IPS-18c (cell line): ENCODE measurements around the gene CXXC5.

Experiments used
- H3K4me3 ChIP-seq: 2 replicates; pipeline ENCODE4 v1.7.0; 2013; ENCODE audit warnings: low read depth, mild to moderate bottlenecking, low read length, moderate library complexity; ENCODE audit not compliant: insufficient read depth
- H3K9me3 ChIP-seq: one replicate; pipeline ENCODE4 v1.6.1; 2013; ENCODE audit warnings: mild to moderate bottlenecking, low read length, moderate library complexity; ENCODE audit not compliant: control insufficient read depth, insufficient read depth

CXXC5 gene

DNA sequence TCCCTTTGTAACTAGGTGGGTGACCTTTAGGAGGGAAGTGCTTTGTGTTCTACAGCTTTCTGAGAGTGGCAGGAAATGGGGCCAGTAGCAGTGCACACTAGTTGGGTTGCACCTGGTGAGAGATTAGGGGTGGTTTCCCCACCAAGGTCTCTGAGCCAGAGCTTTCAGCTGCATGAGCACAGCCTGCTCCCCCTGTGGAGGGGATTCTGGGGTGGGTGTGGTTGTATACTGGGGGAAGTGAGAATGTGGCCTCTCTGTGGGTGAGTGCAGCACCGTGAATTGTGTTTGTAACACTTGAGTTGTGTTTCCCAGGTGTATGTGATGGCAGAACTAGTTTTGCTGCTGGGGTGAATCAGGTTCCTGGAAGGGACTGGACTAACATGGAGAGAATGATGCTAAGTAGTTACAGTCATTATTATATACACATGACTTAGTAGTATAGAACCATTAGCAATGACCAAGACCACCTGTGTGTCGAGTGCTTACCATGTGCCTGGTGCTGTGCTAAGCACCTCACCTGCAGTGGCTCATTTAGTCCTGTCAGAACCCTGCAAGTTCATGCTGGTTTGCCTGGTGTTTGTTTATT is 11.8 kb upstream of the CXXC5 start:
- Histone ChIP-seq H3K4me3 (no peak overlapping the region), H3K9me3 (peaks cover 2% of the 10 kb centered on the region)

DNA sequence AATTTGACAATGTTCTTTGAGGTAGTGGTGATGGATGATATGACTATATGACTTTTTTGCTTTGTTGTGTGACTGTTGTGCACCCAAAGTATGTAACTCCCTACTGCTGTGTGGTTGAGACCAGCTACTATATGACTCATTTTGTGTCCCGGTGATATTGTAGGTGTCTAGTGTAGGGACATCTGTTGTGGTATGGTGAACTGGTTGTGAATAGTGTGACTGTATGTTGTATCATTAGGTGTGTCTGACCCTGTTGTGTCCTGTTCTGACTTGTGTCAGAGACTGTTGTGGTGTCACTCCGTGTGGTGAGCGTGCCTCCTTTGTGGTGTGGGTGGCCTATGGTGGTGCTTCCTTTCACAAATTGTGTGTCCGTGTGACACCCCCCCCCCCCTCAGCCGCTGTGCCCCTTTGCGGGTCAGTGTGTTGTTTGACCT is 11.2 kb upstream of the CXXC5 start:
- Histone ChIP-seq H3K4me3 (peak overlapping the region; percentile 25), H3K9me3 (peaks cover 2% of the 10 kb centered on the region)

DNA sequence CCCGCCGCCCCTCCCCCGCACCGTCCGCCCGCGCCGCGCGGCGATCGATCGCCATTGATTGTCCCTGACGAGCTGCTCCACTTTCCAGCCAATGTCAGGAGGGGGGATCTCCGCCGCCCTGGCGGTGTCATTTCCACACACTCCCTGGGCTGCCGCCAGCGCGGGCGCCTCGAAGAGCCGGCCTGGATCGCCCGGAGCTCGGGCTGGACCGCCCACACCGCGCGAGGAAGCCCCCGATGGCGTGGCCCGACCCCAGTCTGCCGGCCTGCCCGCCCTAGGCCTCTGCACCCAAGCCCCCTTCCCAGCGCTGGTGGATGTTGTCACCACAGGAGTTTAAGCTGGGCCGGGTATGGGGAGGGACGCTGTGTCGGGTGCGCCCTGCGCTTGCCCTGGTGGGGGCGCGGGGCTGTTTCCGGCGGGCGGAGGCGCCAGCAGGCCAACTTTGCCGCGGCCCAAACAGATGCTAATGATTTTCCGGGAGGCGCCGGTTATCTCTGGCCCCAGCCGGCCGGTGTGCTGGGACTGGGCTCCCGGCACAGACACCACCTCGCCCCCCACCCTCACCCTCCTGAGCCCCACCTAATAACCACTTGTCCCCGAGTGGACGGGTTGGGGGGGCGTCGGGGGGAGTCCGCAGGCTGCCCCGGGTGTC is 10.6 kb upstream of the CXXC5 start:
- Histone ChIP-seq H3K9me3 (peaks cover 2% of the 10 kb centered on the region), H3K4me3 (peak overlapping the region; percentile 65)

DNA sequence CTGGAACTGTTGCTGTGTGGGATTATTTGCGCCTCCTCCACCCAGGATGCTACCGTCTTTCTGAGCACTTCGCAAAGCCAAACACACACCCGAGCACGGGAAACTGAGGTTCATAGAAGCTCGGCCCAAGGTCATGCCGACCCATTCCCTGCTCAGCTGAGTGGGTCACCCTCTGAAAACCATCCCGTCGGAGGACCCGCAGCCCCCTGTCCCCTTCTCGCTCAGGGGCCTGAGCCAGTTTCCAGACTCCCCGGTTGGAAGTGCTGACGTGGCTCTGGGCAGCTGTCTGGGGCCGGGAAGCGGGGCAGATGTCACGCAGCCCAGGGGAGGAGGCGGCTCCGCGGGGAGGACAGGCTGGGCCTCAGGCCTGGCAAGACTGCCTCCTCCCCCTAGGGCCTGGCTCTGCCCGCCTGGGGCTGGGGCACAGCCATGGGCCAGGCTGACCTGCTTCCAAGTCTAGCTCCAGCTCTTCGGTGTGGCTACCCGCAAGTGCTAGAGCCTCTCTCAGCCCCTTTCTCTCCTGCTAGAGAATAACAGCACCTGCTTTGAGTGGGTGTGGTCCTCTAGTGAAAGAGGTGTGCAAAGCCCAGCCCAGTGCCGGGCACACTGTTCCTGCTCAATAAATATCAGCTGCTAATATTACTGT is 9.9 kb upstream of the CXXC5 start:
- H3K4me3 ChIP-seq: peak overlapping the region; percentile 65
- H3K9me3 ChIP-seq: peaks cover 2% of the 10 kb centered on the region

DNA sequence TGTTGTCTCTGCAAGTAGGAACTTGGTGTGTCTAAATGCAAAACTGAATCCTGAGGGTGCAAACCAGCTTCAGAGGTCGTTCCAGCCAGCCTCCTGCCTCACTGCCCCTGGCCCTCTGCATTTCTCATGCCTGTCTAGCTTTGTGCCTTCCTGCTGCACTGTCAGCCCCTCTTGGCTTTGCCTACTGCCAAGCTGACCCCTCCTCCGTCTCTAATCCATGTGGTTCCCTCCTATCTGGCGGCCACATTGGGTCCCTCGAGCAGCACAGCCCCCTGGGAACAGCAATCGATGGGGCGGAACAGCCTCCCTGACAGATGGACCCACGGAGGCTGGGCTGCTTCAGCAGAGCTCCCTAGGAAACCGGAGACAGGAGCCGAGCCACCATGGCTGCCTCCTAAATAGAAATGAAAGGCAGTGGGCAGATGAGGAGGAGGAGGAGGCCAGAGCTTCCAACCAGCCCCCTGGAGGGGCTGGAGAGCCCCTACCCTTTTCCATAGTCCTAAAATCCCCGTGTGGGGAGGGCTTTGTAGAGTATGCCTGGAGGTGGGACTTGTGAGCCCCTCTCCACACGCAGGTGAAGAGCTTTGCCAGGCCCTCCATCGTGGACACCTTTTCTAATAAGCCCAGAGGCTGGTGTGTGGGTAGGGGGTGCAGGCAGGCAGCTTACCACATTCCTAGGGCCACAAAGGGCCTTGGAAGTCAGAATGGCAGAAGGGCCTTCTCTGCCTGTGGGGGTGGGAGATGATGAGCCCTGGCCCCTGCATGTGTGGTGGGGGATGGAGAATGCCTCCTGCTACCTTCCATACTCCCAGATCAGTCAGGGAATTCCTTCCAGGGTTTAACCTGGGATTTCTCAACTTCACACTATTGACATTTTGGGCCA is 9.2 kb upstream of the CXXC5 start:
- peak overlapping the region; percentile 31; the same call in 1 of the 2 replicates for H3K4me3 ChIP-seq
- H3K9me3 ChIP-seq: peaks cover 2% of the 10 kb centered on the region

DNA sequence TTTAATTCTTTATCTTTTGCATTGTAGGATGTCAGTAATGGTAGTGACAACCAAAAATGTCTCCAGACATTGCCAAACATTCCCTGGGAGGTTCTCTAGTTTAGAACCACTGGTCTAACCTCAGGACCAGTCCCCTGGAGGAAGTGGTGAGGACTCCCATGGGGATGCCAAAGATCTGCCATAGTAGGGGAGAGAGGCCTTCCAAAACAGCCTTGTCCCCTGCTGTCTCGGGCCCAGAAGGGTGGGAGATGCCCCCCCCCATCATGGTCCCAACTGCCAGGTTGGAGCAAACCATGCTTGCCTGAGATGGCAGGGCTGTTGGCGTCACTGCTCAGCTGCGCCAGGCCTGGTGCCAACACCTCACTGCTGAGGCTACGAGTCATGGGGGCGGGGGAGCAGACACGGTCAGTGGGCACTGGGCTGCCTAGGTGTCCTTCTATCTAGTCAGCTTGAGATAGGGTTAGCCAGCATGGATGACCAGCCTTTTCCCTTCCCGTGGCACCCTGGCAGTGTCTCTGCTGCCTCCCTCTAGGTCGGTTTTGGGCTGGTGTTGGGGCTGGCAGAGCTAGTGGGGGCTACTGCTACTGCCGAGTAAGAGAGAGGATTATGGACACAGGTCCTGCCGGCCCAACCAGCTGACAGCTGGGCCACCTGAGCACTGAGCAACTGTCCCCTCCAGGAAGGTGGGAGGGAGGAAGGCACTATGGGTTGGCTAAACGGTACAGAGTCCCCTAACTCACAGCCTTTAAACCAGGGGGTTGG is 8.3 kb upstream of the CXXC5 start:
- Histone ChIP-seq H3K9me3 (peaks cover 2% of the 10 kb centered on the region), H3K4me3 (no peak overlapping the region)

DNA sequence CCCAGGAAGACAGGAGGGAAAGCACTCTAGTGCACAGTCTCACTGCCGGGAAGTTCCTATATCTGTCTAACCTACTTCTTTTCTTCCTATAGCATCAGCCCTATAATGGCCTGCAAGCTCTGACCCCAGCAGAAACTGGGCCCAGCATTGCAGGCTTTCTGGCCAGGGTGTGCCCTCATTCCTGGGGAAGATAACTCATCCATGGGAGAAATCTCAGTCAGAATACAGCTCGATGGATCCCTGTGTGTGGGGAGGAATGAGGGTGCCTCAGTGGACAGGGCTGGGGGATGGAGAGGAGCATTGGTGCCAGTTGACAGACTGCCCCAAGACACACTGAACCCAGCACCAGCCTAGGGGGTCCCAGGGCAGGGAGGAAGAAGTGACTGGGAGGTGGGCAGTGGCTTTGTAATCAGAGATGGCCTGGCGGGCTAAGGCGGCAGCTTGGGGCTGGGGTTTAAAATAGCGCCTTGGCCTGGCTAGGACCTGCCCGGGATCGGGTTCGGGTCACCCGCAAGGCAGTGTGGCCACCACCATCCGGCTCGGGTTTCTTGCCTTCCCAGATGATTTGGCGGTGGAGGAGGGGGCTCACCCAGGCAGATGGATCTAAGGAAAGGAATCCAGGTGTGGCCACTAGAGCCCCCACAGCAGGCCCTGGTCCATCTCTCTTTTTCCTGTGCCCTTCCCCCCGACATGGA is 7.6 kb upstream of the CXXC5 start:
- H3K9me3 ChIP-seq: peaks cover 2% of the 10 kb centered on the region
- no peak overlapping the region for H3K4me3 ChIP-seq

DNA sequence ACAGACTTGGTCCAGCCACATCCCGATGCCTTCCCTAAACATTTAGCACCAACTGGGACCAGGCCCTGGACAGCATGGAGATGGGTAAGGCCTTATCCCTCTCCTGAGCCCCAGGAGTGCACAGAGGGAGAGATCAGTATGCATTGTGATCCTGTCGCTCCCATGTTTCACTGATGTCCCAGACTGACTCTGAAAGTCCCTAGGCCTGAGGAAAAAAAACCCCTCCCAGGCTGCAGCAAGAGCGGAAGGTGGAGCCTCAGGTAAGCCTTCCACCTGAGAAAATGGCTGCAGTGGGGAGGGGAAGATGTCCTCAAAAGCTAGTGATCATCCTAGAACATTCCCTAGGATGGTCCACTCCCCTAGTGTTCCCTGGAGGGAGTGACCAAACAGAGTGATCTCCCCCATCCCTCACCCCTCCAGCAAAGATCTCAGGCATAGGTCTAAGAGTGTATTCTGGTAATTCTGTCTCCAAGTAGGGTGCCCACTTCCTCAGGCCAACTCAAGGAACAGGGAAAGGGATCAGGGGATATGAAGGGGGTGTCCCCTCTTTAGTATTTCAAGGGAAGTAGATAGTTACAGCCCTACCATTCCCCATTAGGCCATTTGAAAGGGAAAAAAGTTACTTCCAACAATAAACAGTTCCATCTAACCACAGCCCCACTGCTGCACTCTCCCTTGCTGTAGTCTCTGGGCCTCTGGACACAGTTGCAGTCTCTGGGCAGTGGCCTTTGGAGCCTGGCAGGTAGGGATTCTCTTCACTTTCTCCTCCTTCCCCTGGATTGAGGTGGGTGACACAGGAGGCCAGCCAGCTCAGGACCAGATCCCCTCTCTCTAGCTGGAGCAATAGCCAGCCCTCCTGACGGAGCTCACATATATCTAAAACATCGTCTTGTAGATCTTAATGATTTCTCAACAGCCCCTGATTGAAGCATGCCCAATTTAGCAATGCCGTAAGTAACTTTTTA is 6.8 kb upstream of the CXXC5 start:
- Histone ChIP-seq H3K9me3 (peaks cover 2% of the 10 kb centered on the region), H3K4me3 (no peak overlapping the region)

DNA sequence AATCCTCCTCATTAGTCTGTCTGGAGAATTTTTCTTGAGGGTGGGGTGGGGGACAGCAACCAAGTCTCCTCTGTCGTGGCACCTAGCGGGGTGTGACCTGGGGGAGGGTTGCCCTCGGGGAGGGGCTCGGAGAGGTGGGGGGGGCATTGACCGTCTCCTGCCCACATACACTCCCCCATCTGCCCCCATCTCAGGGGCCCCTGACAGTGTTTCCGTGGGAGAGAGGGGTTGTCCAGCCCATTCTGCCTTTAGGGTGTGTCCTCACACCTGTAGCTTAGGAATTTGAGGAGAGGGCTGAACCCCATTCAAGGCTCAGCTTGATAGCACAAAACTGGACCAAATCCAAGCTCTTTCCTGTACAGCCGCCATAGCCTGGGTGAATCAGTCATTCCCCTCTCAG is 5.9 kb upstream of the CXXC5 start:
- Histone ChIP-seq H3K4me3 (no peak overlapping the region), H3K9me3 (peaks cover 2% of the 10 kb centered on the region)

DNA sequence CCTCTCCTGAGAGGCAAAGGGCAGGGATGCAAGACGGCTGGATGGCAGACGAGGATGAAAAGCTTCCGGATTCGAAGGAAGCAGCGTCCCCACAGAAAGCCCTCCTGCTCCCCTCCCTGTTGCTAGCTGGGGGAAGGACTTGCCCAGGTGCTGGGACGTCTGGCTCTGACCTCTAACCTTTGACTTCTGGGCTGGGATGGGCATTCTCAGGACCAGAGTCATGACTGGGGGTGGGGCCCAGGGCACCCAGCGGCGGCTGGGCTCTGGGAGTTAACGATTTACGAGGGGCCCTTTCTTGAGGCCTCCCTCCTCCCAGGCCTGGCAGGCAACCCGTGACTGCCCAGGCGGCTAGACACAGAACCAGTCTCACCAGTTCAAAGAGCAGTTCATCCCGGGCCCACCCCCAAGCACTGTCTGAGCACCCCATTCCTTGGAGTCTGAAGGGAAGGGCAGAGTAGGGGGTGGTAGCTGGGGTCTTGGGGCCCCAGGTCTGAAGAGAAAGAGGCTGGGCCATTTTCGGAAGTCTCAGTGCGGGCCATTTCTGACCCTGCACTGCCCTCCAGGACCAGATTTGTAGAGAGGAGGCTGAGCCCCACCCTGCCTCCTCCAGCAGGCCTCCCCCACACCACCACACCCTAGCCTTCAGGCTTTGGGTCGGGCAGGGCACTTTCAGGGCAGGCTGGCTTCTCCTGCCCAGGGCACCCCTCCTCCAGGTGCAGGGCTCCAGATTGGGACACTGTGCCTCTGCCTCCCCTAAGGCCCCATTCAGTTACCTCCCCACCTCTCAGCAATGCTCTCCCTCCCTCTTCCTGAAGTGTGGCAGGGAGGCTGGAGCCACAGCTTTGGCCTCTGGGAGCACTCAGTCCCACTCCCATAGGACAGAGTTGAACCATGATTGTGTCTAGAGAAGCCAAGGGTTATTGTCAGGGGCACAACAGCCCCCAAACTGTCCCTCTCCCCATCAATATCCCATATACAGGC is 5.0 kb upstream of the CXXC5 start:
- Histone ChIP-seq H3K9me3 (peaks cover 2% of the 10 kb centered on the region), H3K4me3 (no peak overlapping the region)

DNA sequence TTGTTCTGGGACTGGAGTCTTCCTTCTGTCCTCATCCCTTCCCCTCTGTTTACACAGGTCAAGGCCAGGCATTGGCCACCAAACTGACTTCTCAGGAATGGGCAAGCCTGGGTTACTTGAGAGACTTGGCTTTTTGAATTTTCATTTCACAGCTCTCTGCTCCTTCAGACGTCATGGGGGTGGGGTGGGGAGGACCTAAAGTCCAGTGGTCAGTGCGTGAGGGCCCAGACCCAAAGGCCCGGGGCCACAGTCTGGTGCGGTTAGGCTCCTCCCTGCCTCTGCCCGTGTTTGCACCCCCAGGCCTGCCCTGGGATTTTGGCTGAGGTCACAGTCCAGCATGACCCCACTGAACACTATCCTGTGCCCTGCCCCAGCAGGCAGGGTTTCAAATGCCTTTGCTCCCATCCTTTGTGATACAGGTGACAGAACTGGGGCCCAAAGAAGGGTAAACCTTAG is 4.1 kb upstream of the CXXC5 start:
- H3K4me3 ChIP-seq: no peak overlapping the region
- no peaks in the 10 kb centered on the region for H3K9me3 ChIP-seq

DNA sequence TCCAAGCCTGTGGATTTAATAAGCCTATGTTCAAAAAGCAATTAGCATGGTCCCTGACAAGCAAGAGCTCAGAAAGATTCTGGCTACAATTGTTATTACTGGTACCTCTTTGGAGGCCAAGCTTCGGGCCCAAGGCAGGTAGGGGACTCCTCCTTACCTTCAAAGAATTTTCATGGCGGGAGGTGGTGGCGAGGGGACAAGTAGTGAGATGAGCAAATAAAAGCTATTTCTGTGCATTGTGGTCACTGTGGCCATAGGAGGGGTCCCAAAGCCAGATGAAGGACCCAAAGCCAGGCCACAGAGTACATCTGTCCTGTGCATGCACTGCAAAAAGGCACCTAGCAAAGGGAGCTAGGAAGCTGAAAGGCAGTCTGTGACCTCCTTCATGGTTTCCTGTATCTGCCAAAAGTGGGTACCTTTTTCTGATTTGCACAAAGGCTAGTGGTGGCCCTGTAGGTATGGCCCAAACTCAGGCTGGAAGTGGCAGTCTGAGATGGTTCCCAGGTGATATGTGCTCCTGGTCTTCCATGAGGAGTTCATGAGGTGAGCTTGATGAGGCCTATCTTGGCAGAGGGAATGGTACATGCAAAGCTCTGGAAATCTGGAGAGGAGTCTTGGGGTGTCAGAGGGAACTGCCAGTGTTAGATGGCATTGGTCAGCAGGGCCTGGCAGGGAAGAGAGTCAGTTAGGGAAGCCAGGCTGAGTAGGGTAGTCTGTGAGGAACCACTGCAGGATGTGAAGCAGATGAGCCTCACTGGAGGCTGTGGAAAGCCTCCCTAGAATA is 3.3 kb upstream of the CXXC5 start:
- H3K9me3 ChIP-seq: no peaks in the 10 kb centered on the region

DNA sequence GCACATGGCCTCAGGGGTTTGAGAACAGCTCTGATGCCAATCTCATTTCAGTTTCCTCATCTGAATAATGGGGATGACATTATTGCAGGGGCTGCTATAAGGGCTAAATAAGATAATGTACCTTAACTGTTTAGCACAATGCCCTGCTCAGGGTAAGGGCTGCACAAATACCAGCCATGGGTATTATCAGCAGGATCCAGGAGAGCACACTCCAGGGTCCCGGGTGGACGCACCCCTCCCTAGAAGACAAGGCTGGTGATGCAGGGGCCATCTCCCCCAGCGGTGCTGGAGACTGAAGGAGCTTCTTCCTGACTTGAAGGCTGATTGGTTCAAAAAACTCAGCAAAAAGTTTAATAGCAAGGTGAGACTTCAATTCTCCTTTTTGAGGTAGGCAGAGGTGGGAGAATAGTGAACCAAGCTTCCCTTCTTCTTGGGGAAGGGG is 2.7 kb upstream of the CXXC5 start:
- Histone ChIP-seq H3K9me3 (no peaks in the 10 kb centered on the region), H3K4me3 (no peak overlapping the region)

More for the DNA sequence above, 3.3 kb upstream of the CXXC5 start:
- no peak overlapping the region for H3K4me3 ChIP-seq

DNA sequence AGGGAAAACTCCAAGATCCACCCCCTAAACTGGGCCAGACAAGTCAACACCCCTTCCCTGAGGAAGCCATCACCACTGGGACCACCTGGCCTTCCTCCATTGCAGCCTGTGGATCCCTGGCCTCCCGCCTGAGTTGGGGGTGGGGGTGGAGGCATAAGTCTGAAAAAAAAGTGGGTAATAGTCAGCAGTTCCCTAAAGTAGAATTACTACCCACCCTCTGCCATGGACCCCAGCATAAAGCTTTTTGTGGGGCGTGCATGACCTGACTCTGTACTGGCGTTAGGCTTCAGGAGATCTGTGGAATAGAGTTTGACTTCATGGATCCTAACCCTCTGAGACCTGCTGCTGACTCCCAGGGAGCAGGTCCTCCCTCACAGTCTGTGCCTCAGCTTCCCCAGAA is 2.0 kb upstream of the CXXC5 start:
- H3K9me3 ChIP-seq: no peaks in the 10 kb centered on the region

More for the DNA sequence above, 2.0 kb upstream of the CXXC5 start:
- H3K4me3 ChIP-seq: no peak overlapping the region
